OCI-LY3 (cell line): Measurements from ENCODE around the gene KLF11.
"Not testable (repeated sequence)": the region's sequence is repeated elsewhere in the genome, so short reads cannot be mapped to it uniquely, and the experiment has no call there.

Source experiments
- H2AFZ ChIP-seq: fragments of 200-600, 300-600 bp; shearing (Covaris generic); 2 replicates; pipeline ENCODE4 v1.6.0; 2014; ENCODE audit warnings: antibody characterized with exemption, low read depth, low read length
- H3K27ac ChIP-seq: fragments of 200-600, 300-600 bp; sonication (generic); 2 replicates; pipeline ENCODE4 v1.5.1; 2014; ENCODE audit warnings: mild to moderate bottlenecking, low read length, moderate library complexity, mixed read lengths
- H3K27me3 ChIP-seq: fragments of 200-600, 300-600 bp; sonication (generic); 2 replicates; pipeline ENCODE4 v1.6.1; 2014; ENCODE audit warnings: low read depth, low read length, mixed read lengths
- H3K36me3 ChIP-seq: fragments of 200-600, 300-600 bp; sonication (generic); replicated peaks from 2 replicates; pipeline ENCODE3; 2014; ENCODE audit warnings: low read depth, low read length, mixed read lengths
- H3K4me1 ChIP-seq: fragments of 300-600, 200-600 bp; sonication (generic); 2 replicates; pipeline ENCODE4 v1.6.1; 2014; ENCODE audit warnings: low read length, mixed read lengths
- H3K4me2 ChIP-seq: fragments of 200-600, 300-600 bp; sonication (generic); 2 replicates; pipeline ENCODE4 v1.6.1; 2014; ENCODE audit warnings: low read length, mixed read lengths
- H3K4me3 ChIP-seq: fragments of 300-600, 200-600 bp; sonication (generic); 2 replicates; pipeline ENCODE4 v1.5.1; 2014; ENCODE audit warnings: antibody characterized with exemption, mild to moderate bottlenecking, low read length, moderate library complexity
- H3K79me2 ChIP-seq: fragments of 300-600, 200-600 bp; shearing (Covaris generic); 2 replicates; pipeline ENCODE4 v1.6.1; 2014; ENCODE audit warnings: mild to moderate bottlenecking, low read length, mixed read lengths
- H3K9ac ChIP-seq: fragments of 300-600, 200-600 bp; shearing (Covaris generic); 2 replicates; pipeline ENCODE4 v1.6.0; 2014; ENCODE audit warnings: mild to moderate bottlenecking, low read length, moderate library complexity
- H3K9me3 ChIP-seq: fragments of 200-600, 300-600 bp; shearing (Covaris generic); 2 replicates; pipeline ENCODE4 v1.6.1; 2014; ENCODE audit warnings: low read length, mixed read lengths; ENCODE audit not compliant: insufficient read depth
- H4K20me1 ChIP-seq: fragments of 200-600, 300-600 bp; sonication (generic); 2 replicates; pipeline ENCODE4 v1.6.1; 2016; ENCODE audit warnings: low read length, mixed read lengths; ENCODE audit not compliant: insufficient read depth
- EZH2phosphoT487 ChIP-seq: fragments of 200-600 bp; shearing (Covaris generic); IDR thresholded peaks from 2 replicates; pipeline ENCODE4 v1.6.1; 2018; ENCODE audit warnings: antibody characterized with exemption, mixed run types, low read depth
- TF ChIP-seq, protein P1 (sequence below): fragments of 200-600, 300-600 bp; sonication (generic); IDR thresholded peaks from 2 replicates; pipeline ENCODE4 v1.5.1; 2014; ENCODE audit warnings: antibody characterized with exemption, low read length, low read depth

KLF11 gene

DNA sequence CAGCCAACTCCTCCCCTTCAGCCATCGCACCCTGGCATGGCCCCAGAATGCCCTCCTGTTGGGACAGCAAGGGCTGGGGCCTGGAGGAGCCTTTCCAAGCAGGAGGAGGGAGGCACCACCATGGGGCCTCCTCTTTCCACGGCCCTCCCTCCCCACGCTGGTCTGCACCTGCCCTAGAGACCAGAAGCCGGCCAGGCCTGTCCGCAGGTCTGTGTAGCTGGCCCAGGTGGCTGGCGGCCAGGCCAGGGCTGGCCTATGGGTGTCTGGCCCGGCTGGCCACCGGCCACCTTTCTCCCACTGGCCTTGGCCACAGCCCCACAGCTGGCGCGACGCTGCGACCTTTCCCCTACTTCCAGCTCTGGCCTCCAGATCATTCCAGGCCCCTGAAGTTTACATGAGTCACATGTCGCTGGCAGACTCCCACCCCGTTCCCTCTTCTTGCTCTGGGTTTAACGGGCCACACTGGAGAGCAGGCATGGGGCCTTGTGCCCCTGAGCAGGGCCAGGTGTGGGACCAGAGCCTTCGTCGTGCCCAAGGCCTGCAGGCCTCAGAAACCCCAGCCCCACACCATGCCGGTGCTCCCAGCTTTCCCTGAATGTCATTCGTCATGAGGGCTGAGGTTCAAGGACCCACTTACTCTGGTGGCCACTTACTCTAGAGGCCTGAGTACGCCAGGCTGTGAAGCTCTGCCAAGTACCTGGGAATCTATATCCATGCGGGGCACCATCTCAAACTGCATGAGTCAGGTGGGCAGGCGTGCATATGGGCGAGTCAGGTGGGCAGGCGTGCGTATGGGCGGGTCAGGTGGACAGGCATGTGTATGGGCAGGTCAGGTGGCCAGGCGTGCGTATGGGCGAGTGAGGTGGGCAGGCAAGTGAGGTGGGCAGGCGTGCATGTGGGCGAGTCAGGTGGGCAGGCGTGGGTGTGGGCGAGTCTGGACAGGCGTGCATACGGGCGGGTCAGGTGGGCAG lies 33.3 kb upstream of the KLF11 start:
- H3K36me3 ChIP-seq = no peaks in the 10 kb centered on the region
- H3K4me1 ChIP-seq = no peaks in the 10 kb centered on the region
- H3K9me3 ChIP-seq = no peaks in the 10 kb centered on the region
- H3K4me3 ChIP-seq = no peak overlapping the region
- H3K9ac ChIP-seq = no peak overlapping the region
- H3K27ac ChIP-seq = no peak overlapping the region
- no peak overlapping the region for H3K4me2 ChIP-seq
- no peak for TF ChIP-seq EZH2phosphoT487
- TF ChIP-seq, protein P1, sequence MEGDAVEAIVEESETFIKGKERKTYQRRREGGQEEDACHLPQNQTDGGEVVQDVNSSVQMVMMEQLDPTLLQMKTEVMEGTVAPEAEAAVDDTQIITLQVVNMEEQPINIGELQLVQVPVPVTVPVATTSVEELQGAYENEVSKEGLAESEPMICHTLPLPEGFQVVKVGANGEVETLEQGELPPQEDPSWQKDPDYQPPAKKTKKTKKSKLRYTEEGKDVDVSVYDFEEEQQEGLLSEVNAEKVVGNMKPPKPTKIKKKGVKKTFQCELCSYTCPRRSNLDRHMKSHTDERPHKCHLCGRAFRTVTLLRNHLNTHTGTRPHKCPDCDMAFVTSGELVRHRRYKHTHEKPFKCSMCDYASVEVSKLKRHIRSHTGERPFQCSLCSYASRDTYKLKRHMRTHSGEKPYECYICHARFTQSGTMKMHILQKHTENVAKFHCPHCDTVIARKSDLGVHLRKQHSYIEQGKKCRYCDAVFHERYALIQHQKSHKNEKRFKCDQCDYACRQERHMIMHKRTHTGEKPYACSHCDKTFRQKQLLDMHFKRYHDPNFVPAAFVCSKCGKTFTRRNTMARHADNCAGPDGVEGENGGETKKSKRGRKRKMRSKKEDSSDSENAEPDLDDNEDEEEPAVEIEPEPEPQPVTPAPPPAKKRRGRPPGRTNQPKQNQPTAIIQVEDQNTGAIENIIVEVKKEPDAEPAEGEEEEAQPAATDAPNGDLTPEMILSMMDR = no peak
- no peaks in the 10 kb centered on the region for H3K27me3 ChIP-seq
- H2AFZ ChIP-seq = no peak overlapping the region
- no peaks in the 10 kb centered on the region for H3K79me2 ChIP-seq
- H4K20me1 ChIP-seq = no peaks in the 10 kb centered on the region

DNA sequence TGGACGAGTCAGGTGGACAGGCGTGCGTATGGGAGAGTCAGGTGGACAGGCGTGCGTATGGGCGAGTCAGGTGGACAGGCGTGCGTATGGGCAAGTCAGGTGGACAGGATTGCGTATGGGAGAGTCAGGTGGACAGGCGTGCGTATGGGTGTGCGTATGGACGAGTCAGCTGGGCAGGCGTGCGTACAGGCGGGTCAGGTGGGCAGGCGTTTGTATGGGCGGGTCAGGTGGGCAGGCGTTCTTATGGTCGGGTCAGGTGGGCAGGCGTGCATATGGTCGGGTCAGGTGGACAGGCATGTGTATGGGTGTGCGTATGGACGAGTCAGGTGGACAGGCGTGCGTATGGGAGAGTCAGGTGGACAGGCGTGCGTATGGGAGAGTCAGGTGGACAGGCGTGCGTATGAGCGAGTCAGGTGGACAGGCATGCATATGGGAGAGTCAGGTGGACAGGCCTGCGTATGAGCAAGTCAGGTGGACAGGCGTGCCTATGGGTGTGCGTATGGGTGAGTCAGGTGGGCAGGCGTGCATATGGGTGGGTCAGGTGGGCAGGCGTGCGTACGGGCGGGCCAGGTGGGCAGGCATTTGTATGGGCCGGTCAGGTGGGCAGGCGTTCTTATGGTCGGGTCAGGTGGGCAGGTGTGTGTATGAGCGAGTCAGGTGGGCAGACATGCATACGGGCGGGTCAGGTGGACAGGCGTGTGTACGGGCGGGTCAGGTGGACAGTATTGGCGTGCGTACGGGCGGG lies 32.3 kb upstream of the KLF11 start:
- H3K4me2 ChIP-seq, H3K27ac ChIP-seq, H3K4me1 ChIP-seq, H4K20me1 ChIP-seq, H3K36me3 ChIP-seq, H2AFZ ChIP-seq, H3K79me2 ChIP-seq, H3K4me3 ChIP-seq, H3K27me3 ChIP-seq, H3K9me3 ChIP-seq, H3K9ac ChIP-seq: not testable (repeated sequence)

DNA sequence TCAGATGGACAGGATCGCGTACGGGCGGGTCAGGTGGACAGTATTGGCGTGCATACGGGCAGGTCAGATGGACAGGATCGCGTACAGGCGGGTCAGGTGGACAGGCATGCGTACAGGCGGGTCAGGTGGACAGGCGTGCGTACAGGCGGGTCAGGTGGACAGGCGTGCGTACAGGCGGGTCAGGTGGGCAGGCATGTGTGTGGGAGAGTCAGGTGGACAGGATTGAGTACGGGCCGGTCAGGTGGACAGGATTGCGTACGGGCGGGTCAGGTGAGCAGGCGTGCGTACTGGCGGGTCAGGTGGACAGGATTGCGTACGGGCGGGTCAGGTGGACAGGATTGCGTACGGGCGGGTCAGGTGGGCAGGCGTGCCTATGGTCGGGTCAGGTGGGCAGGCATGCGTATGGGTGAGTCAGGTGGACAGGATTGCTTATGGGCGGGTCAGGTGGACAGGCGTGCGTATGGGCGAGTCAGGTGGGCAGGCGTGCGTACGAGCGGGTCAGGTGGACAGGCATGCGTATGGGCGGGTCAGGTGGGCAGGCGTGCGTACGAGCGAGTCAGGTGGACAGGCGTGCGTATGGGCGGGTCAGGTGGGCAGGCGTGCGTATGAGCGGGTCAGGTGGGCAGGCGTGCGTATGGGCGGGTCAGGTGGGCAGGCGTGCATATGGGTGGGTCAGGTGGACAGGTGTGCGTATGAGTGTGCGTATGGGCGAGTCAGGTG lies 31.6 kb upstream of the KLF11 start:
- not testable (repeated sequence) for H3K36me3 ChIP-seq, H3K4me3 ChIP-seq, H2AFZ ChIP-seq

DNA sequence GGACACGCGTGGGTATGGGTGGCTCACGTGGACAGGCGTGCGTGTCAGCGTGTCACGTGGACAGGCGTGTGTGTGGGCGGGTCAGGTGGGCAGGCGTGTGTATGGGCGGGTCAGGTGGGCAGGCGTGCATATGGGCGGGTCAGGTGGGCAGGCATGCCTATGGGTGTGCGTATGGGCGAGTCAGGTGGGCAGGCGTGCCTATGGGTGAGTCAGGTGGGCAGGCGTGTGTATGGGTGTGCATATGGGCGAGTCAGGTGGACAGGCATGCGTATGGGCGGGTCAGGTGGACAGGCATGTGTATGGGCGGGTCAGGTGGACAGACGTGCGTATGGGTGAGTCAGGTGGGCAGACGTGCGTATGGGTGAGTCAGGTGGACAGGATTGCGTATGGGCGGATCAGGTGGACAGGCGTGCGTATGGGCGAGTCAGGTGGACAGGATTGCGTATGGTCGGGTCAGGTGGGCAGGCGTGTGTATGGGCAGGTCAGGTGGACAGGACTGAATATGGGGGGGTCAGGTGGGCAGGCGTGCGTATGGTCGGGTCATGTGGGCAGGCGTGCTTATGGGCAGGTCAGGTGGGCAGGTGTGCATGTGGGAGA lies 30.9 kb upstream of the KLF11 start:
- H3K4me1 ChIP-seq, H3K9ac ChIP-seq, H3K27ac ChIP-seq, H3K79me2 ChIP-seq, H2AFZ ChIP-seq, H3K27me3 ChIP-seq, H4K20me1 ChIP-seq, H3K4me3 ChIP-seq, H3K36me3 ChIP-seq, H3K4me2 ChIP-seq, H3K9me3 ChIP-seq: not testable (repeated sequence)

More for the DNA sequence above, 31.6 kb upstream of the KLF11 start:
- H3K9me3 ChIP-seq, H3K4me1 ChIP-seq, H4K20me1 ChIP-seq, H3K79me2 ChIP-seq, H3K9ac ChIP-seq, H3K27ac ChIP-seq, H3K4me2 ChIP-seq, H3K27me3 ChIP-seq: not testable (repeated sequence)

DNA sequence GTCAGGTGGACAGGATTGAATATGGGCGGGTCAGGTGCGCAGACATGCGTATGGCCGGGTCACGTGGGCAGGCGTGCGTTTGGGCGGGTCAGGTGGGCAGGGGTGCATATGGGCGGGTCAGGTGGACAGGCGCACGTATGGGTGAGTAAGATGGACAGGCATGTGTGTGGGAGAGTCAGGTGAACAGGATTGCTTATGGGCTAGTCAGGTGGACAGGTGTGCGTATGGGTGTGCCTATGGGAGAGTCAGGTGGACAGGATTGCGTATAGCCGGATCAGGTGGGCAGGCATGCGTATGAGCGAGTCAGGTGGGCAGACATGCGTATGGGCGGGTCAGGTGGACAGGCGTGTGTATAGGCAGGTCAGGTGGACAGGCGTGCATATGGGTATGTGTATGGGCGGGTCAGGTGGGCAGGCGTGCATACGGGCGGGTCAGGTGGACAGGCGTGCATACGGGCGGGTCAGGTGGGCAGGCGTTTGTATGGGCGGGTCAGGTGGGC lies 30.3 kb upstream of the KLF11 start:
- no peak overlapping the region for H3K4me3 ChIP-seq
- no peak overlapping the region for H3K27ac ChIP-seq
- H3K9ac ChIP-seq = no peak overlapping the region
- no peaks in the 10 kb centered on the region for H3K36me3 ChIP-seq
- TF ChIP-seq, protein P1 = no peak
- TF ChIP-seq EZH2phosphoT487 = no peak
- H3K4me2 ChIP-seq = no peak overlapping the region
- peaks cover under 1% of the 10 kb centered on the region; the same call in 1 of the 2 replicates for H3K27me3 ChIP-seq
- no peaks in the 10 kb centered on the region for H3K9me3 ChIP-seq
- H3K4me1 ChIP-seq = no peaks in the 10 kb centered on the region
- H3K79me2 ChIP-seq = no peaks in the 10 kb centered on the region
- H4K20me1 ChIP-seq = no peaks in the 10 kb centered on the region
- H2AFZ ChIP-seq = no peak overlapping the region

DNA sequence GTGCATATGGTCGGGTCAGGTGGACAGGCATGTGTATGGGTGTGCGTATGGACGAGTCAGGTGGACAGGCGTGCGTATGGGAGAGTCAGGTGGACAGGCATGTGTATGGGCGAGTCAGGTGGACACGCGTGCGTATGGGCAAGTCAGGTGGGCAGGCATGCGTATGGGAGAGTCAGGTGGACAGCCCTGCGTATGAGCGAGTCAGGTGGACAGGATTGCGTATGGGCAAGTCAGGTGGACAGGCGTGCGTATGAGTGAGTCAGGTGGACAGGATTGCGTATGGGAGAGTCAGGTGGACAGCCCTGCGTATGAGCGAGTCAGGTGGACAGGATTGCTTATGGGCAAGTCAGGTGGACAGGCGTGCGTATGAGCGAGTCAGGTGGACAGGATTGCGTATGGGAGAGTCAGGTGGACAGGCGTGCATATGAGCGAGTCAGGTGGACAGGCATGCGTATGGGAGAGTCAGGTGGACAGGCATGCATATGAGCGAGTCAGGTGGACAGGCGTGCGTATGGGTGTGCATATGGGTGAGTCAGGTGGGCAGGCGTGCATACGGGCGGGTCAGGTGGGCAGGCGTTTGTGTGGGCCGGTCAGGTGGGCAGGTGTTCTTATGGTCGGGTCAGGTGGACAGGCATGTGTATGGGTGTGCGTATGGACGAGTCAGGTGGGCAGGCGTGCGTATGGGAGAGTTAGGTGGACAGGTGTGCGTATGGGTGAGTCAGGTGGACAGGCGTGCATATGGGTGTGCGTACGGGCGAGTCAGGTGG lies 29.5 kb upstream of the KLF11 start:
- not testable (repeated sequence) for H4K20me1 ChIP-seq, H3K9ac ChIP-seq, H3K36me3 ChIP-seq, H2AFZ ChIP-seq, H3K9me3 ChIP-seq, H3K4me3 ChIP-seq, H3K4me1 ChIP-seq, H3K27ac ChIP-seq, H3K4me2 ChIP-seq, H3K79me2 ChIP-seq, H3K27me3 ChIP-seq
